ENCODE measurements around the gene FHIT. TPM values are rescaled to one million over a fixed set of nuclear protein-coding genes. Genes with fewer than 3 reads are reported as not detected.
A peak's percentile ranks its signal among the peaks of the same experiment; 100 is the strongest.

Gene FHIT
- total RNA-seq (10 to 100 TPM in 1 of 4 donors, 1 to 10 TPM in 3; 6.1 to 10.2 (median 9.6) TPM), polyA plus RNA-seq (1 to 10 TPM; 2.4 to 5.1 (median 4.9) TPM)

DNA sequence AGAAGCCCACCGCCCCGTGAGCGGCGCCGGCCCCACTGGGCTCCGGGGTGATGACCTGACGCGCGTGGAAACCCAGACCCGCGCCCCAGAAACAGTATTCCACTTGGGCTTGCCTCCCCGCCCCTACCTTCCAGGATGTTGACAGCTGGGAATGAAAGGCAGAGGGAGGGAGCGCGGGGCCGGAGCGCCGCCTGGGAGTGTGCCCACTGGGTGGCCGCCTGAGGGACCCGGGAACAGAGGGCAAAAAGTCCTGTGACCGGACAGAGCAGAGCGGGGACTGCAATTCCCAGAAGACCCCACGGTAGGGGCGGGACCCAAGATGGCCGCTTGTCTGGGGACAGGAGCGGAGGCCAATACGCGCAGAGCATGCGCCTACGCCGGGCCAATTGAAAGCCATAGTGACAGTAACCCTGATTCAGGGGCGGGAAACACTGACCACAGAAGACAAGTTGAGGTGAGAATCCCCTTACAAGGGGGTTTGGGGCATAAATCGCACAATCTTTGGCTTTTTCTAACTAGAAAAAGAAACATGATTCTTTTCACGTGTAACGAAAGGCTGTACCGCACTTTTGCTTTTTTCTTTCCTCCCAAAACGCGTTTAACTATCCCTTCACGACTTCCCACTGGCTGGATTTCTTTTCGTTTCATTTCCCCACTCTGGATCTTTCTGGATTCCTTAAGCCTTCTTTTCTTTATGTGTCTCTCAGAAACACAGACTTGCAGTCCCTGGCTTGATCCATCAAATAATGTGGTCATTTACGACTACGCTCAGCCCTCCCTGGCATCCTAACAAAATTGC lies at the start of gene FHIT:
Gene FHIT (minus strand): TSS at position 279 of the 799 bp plus-strand sequence.
- peak within 1 kb of the TSS; percentile 64 to 83 (median 66) for H3K4me3 ChIP-seq
- DNase-seq: peak; percentile 97
- no peaks in the 10 kb centered on the region for H3K36me3 ChIP-seq
- TF ChIP-seq EP300 (IDR thresholded peaks at IDR 0.05) (no peak), POLR2AphosphoS5 (IDR thresholded peaks at IDR 0.05) (peak; percentile 26 to 64 (median 62)), POLR2A (IDR thresholded peaks at IDR 0.05) (peak in 1 of 2 donors; percentile 40)
- TF ChIP-seq, protein P1, sequence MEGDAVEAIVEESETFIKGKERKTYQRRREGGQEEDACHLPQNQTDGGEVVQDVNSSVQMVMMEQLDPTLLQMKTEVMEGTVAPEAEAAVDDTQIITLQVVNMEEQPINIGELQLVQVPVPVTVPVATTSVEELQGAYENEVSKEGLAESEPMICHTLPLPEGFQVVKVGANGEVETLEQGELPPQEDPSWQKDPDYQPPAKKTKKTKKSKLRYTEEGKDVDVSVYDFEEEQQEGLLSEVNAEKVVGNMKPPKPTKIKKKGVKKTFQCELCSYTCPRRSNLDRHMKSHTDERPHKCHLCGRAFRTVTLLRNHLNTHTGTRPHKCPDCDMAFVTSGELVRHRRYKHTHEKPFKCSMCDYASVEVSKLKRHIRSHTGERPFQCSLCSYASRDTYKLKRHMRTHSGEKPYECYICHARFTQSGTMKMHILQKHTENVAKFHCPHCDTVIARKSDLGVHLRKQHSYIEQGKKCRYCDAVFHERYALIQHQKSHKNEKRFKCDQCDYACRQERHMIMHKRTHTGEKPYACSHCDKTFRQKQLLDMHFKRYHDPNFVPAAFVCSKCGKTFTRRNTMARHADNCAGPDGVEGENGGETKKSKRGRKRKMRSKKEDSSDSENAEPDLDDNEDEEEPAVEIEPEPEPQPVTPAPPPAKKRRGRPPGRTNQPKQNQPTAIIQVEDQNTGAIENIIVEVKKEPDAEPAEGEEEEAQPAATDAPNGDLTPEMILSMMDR (IDR thresholded peaks at IDR 0.05): no peak
- no peaks in the 10 kb centered on the region for H3K27me3 ChIP-seq
- intact Hi-C loops (cut with DNase I): loop anchor here (10.0 kb wide), 2 partner anchors 133 to 303 kb away; no protein-coding TSS in a partner anchor
- no peaks in the 10 kb centered on the region for H3K9me3 ChIP-seq
- peak within 1 kb of the TSS; percentile 61 to 81 (median 74) for H3K27ac ChIP-seq
- WGBS, 2 donors: 1% methylated on average over 41 of the region's 41 CpGs
- H3K4me1 ChIP-seq: peaks cover 0 to 22% (median 9%) of the 10 kb centered on the region in 4 donors

DNA sequence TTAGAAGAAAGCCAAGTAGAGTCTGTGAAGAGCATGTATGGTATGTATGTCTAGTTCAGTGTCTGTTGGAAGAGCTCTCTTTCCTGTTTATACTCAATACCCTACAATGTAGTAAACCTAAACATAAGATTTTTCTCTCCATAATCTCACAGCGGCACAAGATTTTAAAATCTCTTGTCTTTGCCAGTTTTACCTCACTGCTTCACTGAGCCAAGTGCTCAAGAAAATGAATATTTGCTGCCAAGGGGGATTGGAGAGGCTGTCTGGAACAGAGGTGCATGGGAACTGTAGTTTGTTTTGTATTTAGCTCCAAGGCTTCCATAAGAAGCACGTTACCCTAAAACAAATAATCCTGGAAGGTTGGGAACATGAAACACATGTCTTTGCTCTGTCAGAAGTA lies 49.5 kb upstream of the FHIT start:
- Histone ChIP-seq H3K9me3 (no peaks in the 10 kb centered on the region), H3K27me3 (no peaks in the 10 kb centered on the region), H3K4me1 (peaks cover 0 to 47% (median 28%) of the 10 kb centered on the region in 4 donors), H3K4me3 (no peak overlapping the region), H3K36me3 (no peaks in the 10 kb centered on the region), H3K27ac (no peak overlapping the region)
- DNase-seq: no peak
- 71 to 76% methylated on average over 2 of the region's 2 CpGs for WGBS, 2 donors
- intact Hi-C loops (cut with DNase I): no loop called here
- TF ChIP-seq, protein P1 (IDR thresholded peaks at IDR 0.05): no peak
- TF ChIP-seq POLR2A (IDR thresholded peaks at IDR 0.05): no peak
- TF ChIP-seq EP300 (IDR thresholded peaks at IDR 0.05): no peak

DNA sequence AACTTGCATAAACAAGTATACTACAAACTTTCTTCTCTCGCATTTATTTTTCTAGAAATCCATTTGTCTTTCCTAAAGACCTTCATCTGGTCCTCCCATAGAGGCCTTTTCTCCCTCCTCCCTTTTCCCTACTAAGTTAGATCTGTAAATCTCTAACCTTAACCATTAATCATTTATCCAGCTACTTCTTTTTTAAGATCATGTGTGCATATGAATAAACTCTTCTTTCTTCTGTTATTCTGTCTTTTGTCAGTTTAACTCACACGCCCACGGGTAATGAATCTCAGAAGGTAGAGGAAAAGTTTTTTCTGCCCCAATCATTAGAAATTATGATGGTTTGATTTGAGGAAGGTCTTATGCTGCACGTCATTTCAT lies 48.7 kb upstream of the FHIT start:
- 73 to 82% methylated on average over 4 of the region's 4 CpGs for WGBS, 2 donors
- H3K9me3 ChIP-seq: no peaks in the 10 kb centered on the region
- H3K4me3 ChIP-seq: no peak overlapping the region
- no peak for TF ChIP-seq POLR2A (IDR thresholded peaks at IDR 0.05)
- TF ChIP-seq POLR2AphosphoS5 (IDR thresholded peaks at IDR 0.05): no peak
- no peak for TF ChIP-seq EP300 (IDR thresholded peaks at IDR 0.05)
- TF ChIP-seq, protein P1 (IDR thresholded peaks at IDR 0.05): no peak
- no peak overlapping the region for H3K27ac ChIP-seq
- intact Hi-C loops (cut with DNase I): no loop called here
- peaks cover 0 to 51% (median 31%) of the 10 kb centered on the region in 4 donors for H3K4me1 ChIP-seq
- no peaks in the 10 kb centered on the region for H3K27me3 ChIP-seq
- no peak for DNase-seq
- H3K36me3 ChIP-seq: no peaks in the 10 kb centered on the region

DNA sequence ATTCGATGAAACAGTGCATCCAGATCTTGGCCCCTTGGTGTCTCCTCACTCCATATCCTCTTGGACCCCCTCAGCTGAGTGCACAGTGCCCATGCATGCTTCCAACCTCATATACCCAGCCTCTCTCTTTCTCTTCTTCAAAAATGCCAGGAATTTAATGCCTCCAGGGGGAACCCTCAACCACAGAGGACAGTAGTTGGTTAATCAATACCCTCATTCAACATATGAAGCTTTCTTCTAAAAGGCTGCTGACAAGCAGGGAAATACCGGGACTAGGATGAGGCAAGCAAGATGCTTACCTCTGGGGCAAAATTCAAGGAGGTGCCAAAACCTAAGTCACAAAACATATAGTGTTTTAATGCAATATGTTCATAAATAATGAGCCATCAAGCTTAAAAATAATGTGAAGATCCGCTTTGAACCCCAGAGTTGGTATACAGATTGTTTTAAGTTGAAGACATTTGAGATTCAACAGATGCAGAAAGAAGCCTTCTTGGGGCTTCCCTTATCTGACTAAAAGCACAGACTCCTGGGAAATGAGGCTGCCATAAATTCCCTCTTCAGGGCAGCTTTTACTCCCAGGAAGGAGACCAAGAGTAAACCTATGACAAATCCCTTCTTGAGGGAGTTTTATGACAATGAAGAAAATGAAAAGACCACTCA lies 48.2 kb upstream of the FHIT start:
- WGBS, 2 donors: 82 to 87% methylated on average over 3 of the region's 3 CpGs
- Histone ChIP-seq H3K27ac (no peak overlapping the region), H3K4me3 (no peak overlapping the region), H3K36me3 (no peaks in the 10 kb centered on the region), H3K27me3 (no peaks in the 10 kb centered on the region), H3K4me1 (peaks cover 0 to 51% (median 31%) of the 10 kb centered on the region in 4 donors), H3K9me3 (no peaks in the 10 kb centered on the region)
- TF ChIP-seq, protein P1 (IDR thresholded peaks at IDR 0.05): no peak
- peak in 1 of 4 donors; percentile 36 for TF ChIP-seq POLR2AphosphoS5 (IDR thresholded peaks at IDR 0.05)
- intact Hi-C loops (cut with DNase I): no loop called here
- DNase-seq: no peak
